ENCODE results near the gene OTOS. TPM values are rescaled to one million over a fixed set of nuclear protein-coding genes. Genes with fewer than 3 reads are reported as not detected.

The OTOS gene
- total and polyA plus RNA-seq, 9 of the 15 experiments (the other 6 are each of a cell fraction or from before 2014, with no cell fraction given), result not detected

GRCh38 chr2:240140920-240141319, 462 bp upstream of the OTOS start:
- Histone ChIP-seq H3K36me3 (ENCODE audit: control insufficient read depth, insufficient read depth, low read length) (no peaks in the 10 kb centered on the region), H3K27me3 (ENCODE audit: control insufficient read depth in 2 of 2, insufficient read depth in 2 of 2, low read length in 2 of 2) (peaks cover 0 to 55% of the 10 kb centered on the region in 2 experiments; a peak in 3 of 5 replicates), H2AFZ (ENCODE audit: low read depth, low read length) (no peak overlapping the region), H3K9ac (ENCODE audit: insufficient read depth in 1 of 2, low read depth in 2 of 2, low read length in 2 of 2) (no peak overlapping the region), H3K9me3 (replicated peaks; ENCODE audit: control insufficient read depth, insufficient read depth, low read depth, low read length) (no peaks in the 10 kb centered on the region), H3K9me1 (ENCODE audit: control insufficient read depth, insufficient read depth, low read length) (no peaks in the 10 kb centered on the region), H3K79me2 (ENCODE audit: control insufficient read depth, insufficient read depth, low read length) (peaks cover 2% of the 10 kb centered on the region; the same call in 2 of the 3 replicates), H3K4me1 (replicated peaks in 1 of 2; ENCODE audit: control insufficient read depth in 2 of 2, insufficient read depth in 2 of 2, low read length in 2 of 2) (peaks cover 0 to 20% of the 10 kb centered on the region in 2 experiments; a peak in 2 of 5 replicates), H3K4me2 (ENCODE audit: insufficient read depth, low read length) (no peak overlapping the region), H3K27ac (ENCODE audit: extremely low read depth, low read depth, low read length) (no peak overlapping the region), H3K4me3 (no peak overlapping the region), H4K20me1 (replicated peaks; ENCODE audit: control insufficient read depth, insufficient read depth, low read length) (no peaks in the 10 kb centered on the region)
- WGBS (ENCODE audit: insufficient coverage, low coverage, missing lambda C conversion rate), result 2% methylated on average over 8 of the region's 11 CpGs
- in situ Hi-C loops (cut with MboI), result loop anchor here (5.0 kb wide), 1 partner anchor 84 kb away; no protein-coding TSS in a partner anchor
- no TSS peak for BruUV-seq (replicated peaks)
- CTCF ChIA-PET (ENCODE audit: low intra/inter-chr PET ratio), result no interaction called here
- TF ChIP-seq CREBBP (IDR thresholded peaks at IDR 0.05; ENCODE audit: low read depth, low read length) (no peak), SIN3B (IDR thresholded peaks at IDR 0.05; ENCODE audit: low read depth) (no peak), ZZZ3 (IDR thresholded peaks at IDR 0.05) (no peak), POLR2A (conservative IDR thresholded peaks at IDR 0.05) (no peak)
- no peak for FAIRE-seq
- ATAC-seq, result no peak
- intact Hi-C loops (cut with micrococcal nuclease), result no loop called here
- no peak for DNase-seq (ENCODE audit: extremely low read depth in 1 of 4, low spot score in 3 of 4)
- POLR2A ChIA-PET, result no interaction called here

- Histone ChIP-seq H2AFZ (ENCODE audit: low read depth, low read length) (no peak overlapping the region), H3K27me3 (ENCODE audit: control insufficient read depth in 2 of 2, insufficient read depth in 2 of 2, low read length in 2 of 2) (peaks cover 0 to 55% of the 10 kb centered on the region in 2 experiments; a peak in 3 of 5 replicates), H3K9ac (ENCODE audit: insufficient read depth in 1 of 2, low read depth in 2 of 2, low read length in 2 of 2) (no peak overlapping the region), H3K4me1 (replicated peaks in 1 of 2; ENCODE audit: control insufficient read depth in 2 of 2, insufficient read depth in 2 of 2, low read length in 2 of 2) (peaks cover 0 to 25% of the 10 kb centered on the region in 2 experiments; a peak in 2 of 5 replicates), H3K79me2 (ENCODE audit: control insufficient read depth, insufficient read depth, low read length) (peaks cover 13% of the 10 kb centered on the region), H3K9me1 (ENCODE audit: control insufficient read depth, insufficient read depth, low read length) (no peaks in the 10 kb centered on the region), H3K9me3 (replicated peaks; ENCODE audit: control insufficient read depth, insufficient read depth, low read depth, low read length) (no peaks in the 10 kb centered on the region), H4K20me1 (replicated peaks; ENCODE audit: control insufficient read depth, insufficient read depth, low read length) (no peaks in the 10 kb centered on the region), H3K36me3 (ENCODE audit: control insufficient read depth, insufficient read depth, low read length) (no peaks in the 10 kb centered on the region), H3K4me3 (no peak overlapping the region), H3K4me2 (ENCODE audit: insufficient read depth, low read length) (no peak overlapping the region), H3K27ac (ENCODE audit: extremely low read depth, low read depth, low read length) (no peak overlapping the region)
- in situ Hi-C loops (cut with MboI), result loop anchor here (5.0 kb wide), 1 partner anchor 83 kb away; no protein-coding TSS in a partner anchor
- no peak for FAIRE-seq
- CTCF ChIA-PET (ENCODE audit: low intra/inter-chr PET ratio), result no interaction called here
- POLR2A ChIA-PET, result interaction anchor here (0.8 kb wide), 1 partner anchor 9 kb away, joined by 3 read pairs; no protein-coding TSS in a partner anchor
- intact Hi-C loops (cut with micrococcal nuclease), result no loop called here
- BruUV-seq (replicated peaks), result no TSS peak
- TF ChIP-seq PTRF (tag; IDR thresholded peaks at IDR 0.05) (no peak), NBN (IDR thresholded peaks at IDR 0.05; ENCODE audit: low read depth) (no peak)
- WGBS (ENCODE audit: insufficient coverage, low coverage, missing lambda C conversion rate), result 8% methylated on average over 4 of the region's 14 CpGs
- DNase-seq (ENCODE audit: extremely low read depth in 1 of 4, low spot score in 3 of 4), result no peak
- ATAC-seq, result no peak
These were observed 628 bp downstream of the OTOS start for GRCh38 chr2:240139666-240140393.
